ENCODE measurements around the gene GRIN1. TPM values are rescaled to one million over a fixed set of nuclear protein-coding genes. Genes with fewer than 3 reads are reported as not detected.

GRIN1 gene
- total RNA-seq, 2 donors from 2014 or later: not detected

DNA sequence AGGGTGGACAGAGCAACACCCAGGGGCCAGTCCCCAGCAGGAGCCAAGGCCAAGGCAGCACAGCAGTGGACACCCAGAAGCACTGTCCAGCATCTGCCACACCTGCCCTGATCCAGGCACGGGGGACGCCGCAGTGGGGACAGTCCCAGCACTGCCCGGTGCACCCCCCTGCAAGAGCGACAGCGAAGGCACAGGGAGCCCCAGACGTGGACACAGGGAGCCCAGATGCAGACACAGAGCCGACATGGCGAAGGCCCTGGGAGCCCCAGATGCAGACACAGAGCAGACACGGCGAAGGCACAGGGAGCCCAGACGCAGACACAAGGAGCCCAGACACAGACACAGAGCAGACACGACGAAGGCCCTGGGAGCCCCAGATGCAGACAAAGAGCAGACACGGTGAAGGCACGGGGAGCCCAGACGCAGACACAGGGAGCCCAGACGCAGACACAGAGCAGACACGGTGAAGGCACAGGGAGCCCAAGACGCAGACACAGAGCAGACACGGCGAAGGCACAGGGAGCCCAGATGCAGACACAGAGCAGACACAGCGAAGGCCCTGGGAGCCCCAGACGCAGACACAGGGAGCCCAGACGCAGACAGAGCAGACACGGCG lies 45.1 kb downstream of the GRIN1 start:
- no peak for ATAC-seq (ENCODE audit: insufficient number of reproducible peaks, low FRiP score, low read depth)
- H3K27me3 ChIP-seq (replicated peaks; ENCODE audit: insufficient read depth): no peaks in the 10 kb centered on the region
- peaks cover 18 to 21% of the 10 kb centered on the region in 2 donors for H3K4me1 ChIP-seq (ENCODE audit: control insufficient read depth in 1 of 2, low read depth in 2 of 2)
- peaks cover 59% of the 10 kb centered on the region for H3K36me3 ChIP-seq
- H3K4me3 ChIP-seq: no peak overlapping the region
- DNase-seq (ENCODE audit: low spot score): no peak
- TF ChIP-seq, protein P1, sequence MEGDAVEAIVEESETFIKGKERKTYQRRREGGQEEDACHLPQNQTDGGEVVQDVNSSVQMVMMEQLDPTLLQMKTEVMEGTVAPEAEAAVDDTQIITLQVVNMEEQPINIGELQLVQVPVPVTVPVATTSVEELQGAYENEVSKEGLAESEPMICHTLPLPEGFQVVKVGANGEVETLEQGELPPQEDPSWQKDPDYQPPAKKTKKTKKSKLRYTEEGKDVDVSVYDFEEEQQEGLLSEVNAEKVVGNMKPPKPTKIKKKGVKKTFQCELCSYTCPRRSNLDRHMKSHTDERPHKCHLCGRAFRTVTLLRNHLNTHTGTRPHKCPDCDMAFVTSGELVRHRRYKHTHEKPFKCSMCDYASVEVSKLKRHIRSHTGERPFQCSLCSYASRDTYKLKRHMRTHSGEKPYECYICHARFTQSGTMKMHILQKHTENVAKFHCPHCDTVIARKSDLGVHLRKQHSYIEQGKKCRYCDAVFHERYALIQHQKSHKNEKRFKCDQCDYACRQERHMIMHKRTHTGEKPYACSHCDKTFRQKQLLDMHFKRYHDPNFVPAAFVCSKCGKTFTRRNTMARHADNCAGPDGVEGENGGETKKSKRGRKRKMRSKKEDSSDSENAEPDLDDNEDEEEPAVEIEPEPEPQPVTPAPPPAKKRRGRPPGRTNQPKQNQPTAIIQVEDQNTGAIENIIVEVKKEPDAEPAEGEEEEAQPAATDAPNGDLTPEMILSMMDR (IDR thresholded peaks at IDR 0.05): no peak
- H3K27ac ChIP-seq: no peak overlapping the region
- H3K9me3 ChIP-seq: no peaks in the 10 kb centered on the region

DNA sequence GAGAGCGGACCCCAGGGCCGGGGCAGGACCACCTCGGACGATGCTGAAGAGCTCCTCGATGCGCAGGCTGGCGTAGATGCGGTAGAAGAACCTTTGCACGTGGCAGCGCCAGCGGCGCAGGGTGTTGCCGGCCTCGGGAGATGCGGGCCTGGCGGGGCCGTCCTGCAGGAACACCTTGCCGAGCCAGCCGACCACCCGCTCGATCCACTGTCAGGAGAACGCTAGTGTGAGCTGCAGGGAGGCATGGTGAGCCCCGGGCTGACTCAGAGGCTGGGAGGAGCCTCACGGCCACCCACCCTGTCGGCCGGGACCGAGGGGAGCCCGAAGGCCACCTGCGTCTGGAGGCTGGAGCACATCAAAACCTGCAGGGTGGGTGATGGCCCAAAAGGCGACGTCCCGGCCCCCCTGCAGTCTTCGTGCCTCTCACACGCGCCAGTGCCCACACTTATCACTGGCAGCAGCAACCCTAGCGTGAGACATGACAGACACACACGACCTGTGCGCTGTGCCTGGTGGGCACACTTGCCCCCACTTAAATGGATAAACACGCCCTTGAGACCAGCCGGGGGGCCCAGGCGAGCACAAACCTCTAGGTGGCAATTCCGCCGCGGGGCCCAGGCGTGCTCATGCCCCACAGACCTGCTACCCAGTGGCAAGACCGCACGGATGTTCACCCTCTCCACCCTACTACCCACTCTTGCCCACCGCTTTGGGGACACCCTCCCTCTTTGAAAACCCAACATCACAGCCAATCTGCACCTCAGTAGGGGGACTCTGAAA lies 46.1 kb downstream of the GRIN1 start:
- TF ChIP-seq, protein P1 (IDR thresholded peaks at IDR 0.05): no peak
- H3K27ac ChIP-seq: no peak overlapping the region
- DNase-seq (ENCODE audit: low spot score) (no peak), ATAC-seq (ENCODE audit: insufficient number of reproducible peaks, low FRiP score, low read depth) (no peak)
- peaks cover 27 to 31% of the 10 kb centered on the region in 2 donors for H3K4me1 ChIP-seq (ENCODE audit: control insufficient read depth in 1 of 2, low read depth in 2 of 2)
- H3K27me3 ChIP-seq (replicated peaks; ENCODE audit: insufficient read depth): no peaks in the 10 kb centered on the region
- no peaks in the 10 kb centered on the region for H3K9me3 ChIP-seq
- no peak overlapping the region for H3K4me3 ChIP-seq
- peaks cover 54% of the 10 kb centered on the region for H3K36me3 ChIP-seq

GRCh38 chr9:137185921-137186320 lies 47.0 kb downstream of the GRIN1 start:
- H3K27ac ChIP-seq: no peak overlapping the region
- no peaks in the 10 kb centered on the region for H3K27me3 ChIP-seq (replicated peaks; ENCODE audit: insufficient read depth)
- H3K4me1 ChIP-seq (ENCODE audit: control insufficient read depth in 1 of 2, low read depth in 2 of 2): peaks cover 30 to 39% of the 10 kb centered on the region in 2 donors
- ATAC-seq (ENCODE audit: insufficient number of reproducible peaks, low FRiP score, low read depth) (no peak), DNase-seq (ENCODE audit: low spot score) (no peak)
- no peak overlapping the region for H3K4me3 ChIP-seq
- peaks cover 50% of the 10 kb centered on the region for H3K36me3 ChIP-seq
- H3K9me3 ChIP-seq: no peaks in the 10 kb centered on the region
- TF ChIP-seq, protein P1 (IDR thresholded peaks at IDR 0.05): no peak

GRCh38 chr9:137186385-137186784 lies 47.4 kb downstream of the GRIN1 start:
- DNase-seq (ENCODE audit: low spot score): no peak
- peaks cover 30 to 39% of the 10 kb centered on the region in 2 donors for H3K4me1 ChIP-seq (ENCODE audit: control insufficient read depth in 1 of 2, low read depth in 2 of 2)
- H3K9me3 ChIP-seq: no peaks in the 10 kb centered on the region
- no peak overlapping the region for H3K4me3 ChIP-seq
- H3K27ac ChIP-seq: no peak overlapping the region
- no peaks in the 10 kb centered on the region for H3K27me3 ChIP-seq (replicated peaks; ENCODE audit: insufficient read depth)
- ATAC-seq (ENCODE audit: insufficient number of reproducible peaks, low FRiP score, low read depth): no peak
- peaks cover 50% of the 10 kb centered on the region for H3K36me3 ChIP-seq
- TF ChIP-seq, protein P1 (IDR thresholded peaks at IDR 0.05): no peak

- Histone ChIP-seq H3K4me1 (ENCODE audit: control insufficient read depth in 1 of 2, low read depth in 2 of 2) (peaks cover 30 to 39% of the 10 kb centered on the region in 2 donors), H3K36me3 (peaks cover 43% of the 10 kb centered on the region), H3K27ac (no peak overlapping the region), H3K4me3 (peak overlapping the region; percentile 84), H3K27me3 (replicated peaks; ENCODE audit: insufficient read depth) (no peaks in the 10 kb centered on the region), H3K9me3 (no peaks in the 10 kb centered on the region)
- TF ChIP-seq, protein P1 (IDR thresholded peaks at IDR 0.05): no peak
- DNase-seq (ENCODE audit: low spot score) (no peak), ATAC-seq (ENCODE audit: insufficient number of reproducible peaks, low FRiP score, low read depth) (no peak)
These were observed 48.4 kb downstream of the GRIN1 start for GRCh38 chr9:137187386-137187785.
